ENCODE data around the gene DROSHA. TPM values are rescaled to one million over a fixed set of nuclear protein-coding genes. Genes with fewer than 3 reads are reported as not detected.

DROSHA gene
- total and polyA plus RNA-seq, 2 of the 8 experiments (the other 6 are each of a cell fraction or from before 2014, with no cell fraction given): 65.9 to 122 TPM

- TF ChIP-seq TBP (IDR thresholded peaks at IDR 0.05; ENCODE audit: low read depth, low read length): no peak
- TF ChIP-seq BACH1 (IDR thresholded peaks at IDR 0.05; ENCODE audit: low read length): no peak
- TF ChIP-seq EZH2 (IDR thresholded peaks at IDR 0.05; ENCODE audit: low read depth, low read length, severe bottlenecking): no peak
- no peak for TF ChIP-seq ASH2L (IDR thresholded peaks at IDR 0.05; ENCODE audit: low read length)
- TF ChIP-seq, protein P1, sequence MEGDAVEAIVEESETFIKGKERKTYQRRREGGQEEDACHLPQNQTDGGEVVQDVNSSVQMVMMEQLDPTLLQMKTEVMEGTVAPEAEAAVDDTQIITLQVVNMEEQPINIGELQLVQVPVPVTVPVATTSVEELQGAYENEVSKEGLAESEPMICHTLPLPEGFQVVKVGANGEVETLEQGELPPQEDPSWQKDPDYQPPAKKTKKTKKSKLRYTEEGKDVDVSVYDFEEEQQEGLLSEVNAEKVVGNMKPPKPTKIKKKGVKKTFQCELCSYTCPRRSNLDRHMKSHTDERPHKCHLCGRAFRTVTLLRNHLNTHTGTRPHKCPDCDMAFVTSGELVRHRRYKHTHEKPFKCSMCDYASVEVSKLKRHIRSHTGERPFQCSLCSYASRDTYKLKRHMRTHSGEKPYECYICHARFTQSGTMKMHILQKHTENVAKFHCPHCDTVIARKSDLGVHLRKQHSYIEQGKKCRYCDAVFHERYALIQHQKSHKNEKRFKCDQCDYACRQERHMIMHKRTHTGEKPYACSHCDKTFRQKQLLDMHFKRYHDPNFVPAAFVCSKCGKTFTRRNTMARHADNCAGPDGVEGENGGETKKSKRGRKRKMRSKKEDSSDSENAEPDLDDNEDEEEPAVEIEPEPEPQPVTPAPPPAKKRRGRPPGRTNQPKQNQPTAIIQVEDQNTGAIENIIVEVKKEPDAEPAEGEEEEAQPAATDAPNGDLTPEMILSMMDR (IDR thresholded peaks at IDR 0.05; ENCODE audit: control extremely low read depth in 1 of 3, insufficient read depth in 1 of 3, low read depth in 1 of 3, low read length in 3 of 3): no peak
Measured at GRCh38 chr5:31413030-31413812, 118.7 kb downstream of the DROSHA start (continued).

Data from H1 (cell line).